H1 (cell line): ENCODE data around the gene ZNF132. TPM values are rescaled to one million over a fixed set of nuclear protein-coding genes. Genes with fewer than 3 reads are reported as not detected.

Experiments used
- EGR1 ChIP-seq: IDR thresholded peaks from 2 replicates; pipeline ENCODE4 v1.6.1; 2011; ENCODE audit warnings: low read depth, low read length, borderline replicate concordance
- RAD21 ChIP-seq, 2 experiments: IDR thresholded peaks in 1 of 2; conservative IDR thresholded peaks in 1 of 2; 2 replicates each; pipeline ENCODE4 v1.6.1; 2011; ENCODE audit warnings: low read depth in 2 of 2, low read length in 2 of 2, improper control_type of control experiment in 1 of 2, inconsistent platforms in 1 of 2, mild to moderate bottlenecking in 1 of 2, moderate library complexity in 1 of 2
- RBBP5 ChIP-seq: IDR thresholded peaks from 2 replicates; pipeline ENCODE4 v1.7.1; 2012; ENCODE audit warnings: low read depth, mild to moderate bottlenecking, inconsistent platforms, low read length, moderate library complexity, borderline replicate concordance
- TAF7 ChIP-seq: optimal IDR thresholded peaks from 2 replicates; pipeline ENCODE3; 2011; ENCODE audit warnings: low read depth, mild to moderate bottlenecking, inconsistent platforms, low read length, moderate library complexity, borderline replicate concordance
- polyA plus RNA-seq, 7 experiments: library from polyadenylated mRNA; depleted of rRNA in 3 of 7; stranded (reverse) in 5 of 7; unstranded in 2 of 7; fragments of >200 nt in 5 of 7; fragments of 200-250 nt in 2 of 7; gene quantifications; 1 replicate in 5 of 7; 2 replicates in 1 of 7; 4 replicates in 1 of 7; pipeline versions ENCODE4 v1.2.1 to v1.2.3, GENCODE V29; 2011 to 2013; ENCODE audit warnings: missing spikeins in 2 of 7, mixed read lengths in 2 of 7
- total RNA-seq: library from RNA; stranded (reverse); fragmentation: NEBNext Ultra II Directional; extraction: Animal tissue kit (Norgen Biotek cat#: 25700); gene quantifications from 2 replicates; pipeline ENCODE4 v1.2.1, GENCODE V29; 2021

The ZNF132 gene
- total and polyA plus RNA-seq, 2 of the 8 experiments (the other 6 are each of a cell fraction or from before 2014, with no cell fraction given): 0.89 to 1.9 TPM

GRCh38 chr19:58479303-58479702 is 39.4 kb upstream of the ZNF132 start (continued):
- TF ChIP-seq EGR1 (no peak), TAF7 (no peak), RBBP5 (no peak), RAD21 (IDR thresholded peaks at IDR 0.05 in 1 of 2, conservative IDR thresholded peaks at IDR 0.05 in 1 of 2; ENCODE audit: low read depth in 2 of 2, low read length in 2 of 2) (no peak)
- TF ChIP-seq, all 59 proteins: peak for 0
